ENCODE results near the gene SRM.

DNA sequence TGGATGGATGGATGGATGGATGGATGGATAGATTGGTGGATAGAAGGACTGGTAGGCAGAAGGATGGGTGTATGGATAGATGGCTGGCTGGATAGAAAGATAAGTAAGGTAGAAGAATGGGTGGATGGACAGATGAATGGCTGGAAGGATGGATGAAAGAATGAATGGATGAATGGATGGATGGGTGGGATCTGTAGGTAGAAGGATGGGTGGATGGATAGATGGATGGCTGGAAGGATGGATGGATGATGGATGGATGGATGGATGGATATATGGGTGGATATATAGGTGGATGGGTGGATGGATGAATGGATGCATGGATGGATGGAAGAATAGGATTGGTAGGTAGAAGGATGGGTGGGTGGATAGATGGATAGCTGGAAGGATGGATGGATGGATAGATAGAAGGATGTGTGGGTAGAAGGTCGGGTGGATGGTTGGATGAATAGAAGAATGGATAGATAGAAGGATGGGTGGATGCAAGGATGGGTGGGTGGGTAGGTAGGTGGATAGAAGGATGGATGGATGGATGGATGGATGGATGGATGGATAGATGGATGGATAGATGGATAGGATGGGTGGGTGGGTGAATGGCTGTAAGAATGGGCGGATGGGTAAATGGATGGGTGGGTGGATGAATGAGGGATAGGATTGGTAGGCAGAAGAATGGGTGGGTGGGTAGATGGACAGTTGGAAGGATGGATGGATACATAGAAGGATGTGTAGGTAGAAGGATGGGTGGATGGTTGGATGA lies 20.3 kb downstream of the SRM start:
- TF ChIP-seq, protein P1, sequence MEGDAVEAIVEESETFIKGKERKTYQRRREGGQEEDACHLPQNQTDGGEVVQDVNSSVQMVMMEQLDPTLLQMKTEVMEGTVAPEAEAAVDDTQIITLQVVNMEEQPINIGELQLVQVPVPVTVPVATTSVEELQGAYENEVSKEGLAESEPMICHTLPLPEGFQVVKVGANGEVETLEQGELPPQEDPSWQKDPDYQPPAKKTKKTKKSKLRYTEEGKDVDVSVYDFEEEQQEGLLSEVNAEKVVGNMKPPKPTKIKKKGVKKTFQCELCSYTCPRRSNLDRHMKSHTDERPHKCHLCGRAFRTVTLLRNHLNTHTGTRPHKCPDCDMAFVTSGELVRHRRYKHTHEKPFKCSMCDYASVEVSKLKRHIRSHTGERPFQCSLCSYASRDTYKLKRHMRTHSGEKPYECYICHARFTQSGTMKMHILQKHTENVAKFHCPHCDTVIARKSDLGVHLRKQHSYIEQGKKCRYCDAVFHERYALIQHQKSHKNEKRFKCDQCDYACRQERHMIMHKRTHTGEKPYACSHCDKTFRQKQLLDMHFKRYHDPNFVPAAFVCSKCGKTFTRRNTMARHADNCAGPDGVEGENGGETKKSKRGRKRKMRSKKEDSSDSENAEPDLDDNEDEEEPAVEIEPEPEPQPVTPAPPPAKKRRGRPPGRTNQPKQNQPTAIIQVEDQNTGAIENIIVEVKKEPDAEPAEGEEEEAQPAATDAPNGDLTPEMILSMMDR (IDR thresholded peaks at IDR 0.05): no peak
- TF ChIP-seq POLR2A (IDR thresholded peaks at IDR 0.05): no peak
